SK-N-MC (cell line): ENCODE results near the gene SCFD1.

Experiments
- EZH2 ChIP-seq: fragments of 200-600 bp; sonication (generic); IDR thresholded peaks from one replicate; pipeline ENCODE4 v1.6.1; 2017; ENCODE audit warnings: antibody characterized with exemption
- POLR2AphosphoS5 ChIP-seq: IDR thresholded peaks from 2 replicates; pipeline ENCODE4 v1.6.1; 2012; ENCODE audit warnings: mild to moderate bottlenecking, low read depth, low read length, borderline replicate concordance

- TF ChIP-seq EZH2, result no peak
- no peak for TF ChIP-seq POLR2AphosphoS5
These were observed 131.3 kb downstream of the SCFD1 start for GRCh38 chr14:30753452-30753851.
